ENCODE results near the gene UGT1A7. TPM values are rescaled to one million over a fixed set of nuclear protein-coding genes. Genes with fewer than 3 reads are reported as not detected.

The UGT1A7 gene
- polyA plus RNA-seq, 3 donors: not detected

DNA sequence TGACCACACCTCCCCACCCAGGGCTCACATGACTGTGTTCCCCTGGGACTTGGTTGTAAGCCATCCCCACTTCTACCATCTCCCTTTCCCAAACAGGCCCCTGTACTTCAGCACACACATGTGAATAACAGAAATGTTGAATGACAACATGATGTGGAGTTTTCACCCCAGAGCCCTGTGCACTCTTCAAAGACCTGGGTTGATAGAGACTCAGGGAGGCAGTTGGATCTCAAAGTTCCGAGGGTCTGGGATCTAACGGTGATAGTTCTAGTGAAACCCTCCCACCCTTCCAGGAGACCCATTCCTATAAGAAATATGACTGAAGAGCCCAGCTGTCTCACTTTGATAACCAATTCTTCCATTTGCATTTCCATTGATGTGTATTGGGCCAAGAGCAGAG lies 96.3 kb downstream of the UGT1A7 start, which contains the start of gene MROH2A:
Gene MROH2A (plus strand): TSS at position 301 of the 400 bp plus-strand sequence. CDS start 1,029 bp downstream, outside the sequence.
- H3K9me3 Mint-ChIP-seq: peaks cover 14 to 43% (median 19%) of the 10 kb centered on the region in 7 donors
- H3K27me3 Mint-ChIP-seq (ENCODE audit: low read depth in 3 of 3): peaks cover 0 to 5% (median 4%) of the 10 kb centered on the region in 3 donors
- Histone ChIP-seq H3K9me3 (replicated peaks in 1 of 2; ENCODE audit: control insufficient read depth in 1 of 2, insufficient read depth in 1 of 2, low read length in 2 of 2) (peaks cover 14 to 22% of the 10 kb centered on the region in 2 donors), H3K79me2 (ENCODE audit: insufficient read depth, low read length) (no peaks in the 10 kb centered on the region), H3K4me2 (replicated peaks; ENCODE audit: extremely low read depth, low read length, poor library complexity, severe bottlenecking) (no peak within 1 kb of the TSS), H4K20me1 (ENCODE audit: insufficient read depth, low read length) (no peaks in the 10 kb centered on the region), H2AFZ (ENCODE audit: insufficient read depth, low read depth, low read length, poor library complexity, severe bottlenecking) (no peak within 1 kb of the TSS), H3K36me3 (replicated peaks in 1 of 2; ENCODE audit: control insufficient read depth in 1 of 2, insufficient read depth in 2 of 2, low read length in 2 of 2) (no peaks in the 10 kb centered on the region), H3K4me3 (replicated peaks in 1 of 3; ENCODE audit: low read depth in 2 of 3, low read length in 3 of 3) (no peak within 1 kb of the TSS), H3K4me1 (ENCODE audit: control insufficient read depth in 1 of 2, insufficient read depth in 2 of 2, low read length in 2 of 2) (no peaks in the 10 kb centered on the region), H3K27ac (ENCODE audit: low read depth in 1 of 2, low read length in 2 of 2) (no peak within 1 kb of the TSS), H3K9ac (ENCODE audit: insufficient read depth, low read length, poor library complexity, severe bottlenecking) (no peak within 1 kb of the TSS), H3K27me3 (ENCODE audit: control insufficient read depth in 2 of 2, insufficient read depth in 2 of 2, low read length in 2 of 2) (no peaks in the 10 kb centered on the region)
- intact Hi-C loops (cut with micrococcal nuclease): no loop called here
- peak within 1 kb of the TSS in 1 of 7 donors; percentile 51 for H3K27ac Mint-ChIP-seq
- no peak for DNase-seq
- H3K36me3 Mint-ChIP-seq: no peaks in the 10 kb centered on the region
- no peaks in the 10 kb centered on the region for H3K4me1 Mint-ChIP-seq
- no CpG with 5 or more reads among the region's 2 CpGs for WGBS (ENCODE audit: insufficient coverage)
- H3K4me3 Mint-ChIP-seq: no peak within 1 kb of the TSS
- TF ChIP-seq, protein P1, sequence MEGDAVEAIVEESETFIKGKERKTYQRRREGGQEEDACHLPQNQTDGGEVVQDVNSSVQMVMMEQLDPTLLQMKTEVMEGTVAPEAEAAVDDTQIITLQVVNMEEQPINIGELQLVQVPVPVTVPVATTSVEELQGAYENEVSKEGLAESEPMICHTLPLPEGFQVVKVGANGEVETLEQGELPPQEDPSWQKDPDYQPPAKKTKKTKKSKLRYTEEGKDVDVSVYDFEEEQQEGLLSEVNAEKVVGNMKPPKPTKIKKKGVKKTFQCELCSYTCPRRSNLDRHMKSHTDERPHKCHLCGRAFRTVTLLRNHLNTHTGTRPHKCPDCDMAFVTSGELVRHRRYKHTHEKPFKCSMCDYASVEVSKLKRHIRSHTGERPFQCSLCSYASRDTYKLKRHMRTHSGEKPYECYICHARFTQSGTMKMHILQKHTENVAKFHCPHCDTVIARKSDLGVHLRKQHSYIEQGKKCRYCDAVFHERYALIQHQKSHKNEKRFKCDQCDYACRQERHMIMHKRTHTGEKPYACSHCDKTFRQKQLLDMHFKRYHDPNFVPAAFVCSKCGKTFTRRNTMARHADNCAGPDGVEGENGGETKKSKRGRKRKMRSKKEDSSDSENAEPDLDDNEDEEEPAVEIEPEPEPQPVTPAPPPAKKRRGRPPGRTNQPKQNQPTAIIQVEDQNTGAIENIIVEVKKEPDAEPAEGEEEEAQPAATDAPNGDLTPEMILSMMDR (IDR thresholded peaks at IDR 0.05): no peak

DNA sequence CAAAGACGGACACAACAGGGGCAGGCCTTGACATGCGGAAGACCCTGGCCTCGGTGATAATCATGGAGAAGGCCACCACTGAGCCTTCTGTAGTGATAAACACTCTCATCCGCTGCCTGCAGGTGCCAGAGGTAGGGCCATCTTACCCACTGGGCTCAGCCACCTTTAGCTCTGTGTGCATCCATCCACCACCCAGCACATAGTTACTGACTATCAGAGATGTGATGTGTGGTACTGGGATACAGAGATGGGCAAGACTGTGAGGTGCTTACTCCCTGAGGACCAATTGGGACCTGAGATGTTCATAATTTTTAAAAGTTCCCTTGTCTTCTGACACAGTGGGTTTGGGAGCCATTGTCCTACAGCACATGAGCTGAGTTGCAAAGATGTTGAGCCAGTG lies 98.0 kb downstream of the UGT1A7 start:
- peaks cover 14 to 22% of the 10 kb centered on the region in 2 donors for H3K9me3 ChIP-seq (replicated peaks in 1 of 2; ENCODE audit: control insufficient read depth in 1 of 2, insufficient read depth in 1 of 2, low read length in 2 of 2)
- no peaks in the 10 kb centered on the region for H4K20me1 ChIP-seq (ENCODE audit: insufficient read depth, low read length)
- DNase-seq: no peak
- no peaks in the 10 kb centered on the region for H3K4me1 ChIP-seq (ENCODE audit: control insufficient read depth in 1 of 2, insufficient read depth in 2 of 2, low read length in 2 of 2)
- 97% methylated on average over 3 of the region's 4 CpGs for WGBS (ENCODE audit: insufficient coverage)
- H3K27ac ChIP-seq (ENCODE audit: low read depth in 1 of 2, low read length in 2 of 2): no peak overlapping the region
- intact Hi-C loops (cut with micrococcal nuclease): no loop called here
- no peak overlapping the region for H3K4me3 Mint-ChIP-seq
- no peak overlapping the region for H3K9ac ChIP-seq (ENCODE audit: insufficient read depth, low read length, poor library complexity, severe bottlenecking)
- H3K27me3 Mint-ChIP-seq (ENCODE audit: low read depth in 3 of 3): peaks cover 0 to 5% (median 4%) of the 10 kb centered on the region in 3 donors
- H3K36me3 ChIP-seq (replicated peaks in 1 of 2; ENCODE audit: control insufficient read depth in 1 of 2, insufficient read depth in 2 of 2, low read length in 2 of 2): no peaks in the 10 kb centered on the region
- no peak overlapping the region for H3K4me3 ChIP-seq (replicated peaks in 1 of 3; ENCODE audit: low read depth in 2 of 3, low read length in 3 of 3)
- no peak overlapping the region for H3K27ac Mint-ChIP-seq
- TF ChIP-seq, protein P1 (IDR thresholded peaks at IDR 0.05): no peak
- no peak overlapping the region for H3K4me2 ChIP-seq (replicated peaks; ENCODE audit: extremely low read depth, low read length, poor library complexity, severe bottlenecking)
- H2AFZ ChIP-seq (ENCODE audit: insufficient read depth, low read depth, low read length, poor library complexity, severe bottlenecking): no peak overlapping the region
- no peaks in the 10 kb centered on the region for H3K4me1 Mint-ChIP-seq
- H3K9me3 Mint-ChIP-seq: peaks cover 14 to 41% (median 19%) of the 10 kb centered on the region in 7 donors
- no peaks in the 10 kb centered on the region for H3K36me3 Mint-ChIP-seq
- H3K27me3 ChIP-seq (ENCODE audit: control insufficient read depth in 2 of 2, insufficient read depth in 2 of 2, low read length in 2 of 2): no peaks in the 10 kb centered on the region
- no peaks in the 10 kb centered on the region for H3K79me2 ChIP-seq (ENCODE audit: insufficient read depth, low read length)

Measured in CD14-positive monocyte (primary cell).